Effector memory CD4-positive, alpha-beta T cell (primary cell): ENCODE results near the gene PLXND1.

Source experiments
- DNase-seq, 3 donors: peaks; one replicate each; pipeline ENCODE4 v3.0.0-alpha.2; 2020
- H3K27ac ChIP-seq: 2 replicates; pipeline ENCODE4 v1.7.0; 2013; ENCODE audit warnings: mild to moderate bottlenecking, low read length, moderate library complexity; ENCODE audit not compliant: insufficient read depth, poor library complexity, severe bottlenecking
- H3K27me3 ChIP-seq: replicated peaks from 2 replicates; pipeline ENCODE4 v1.7.0; 2013; ENCODE audit warnings: mild to moderate bottlenecking, low read length; ENCODE audit not compliant: insufficient read depth, control insufficient read depth, poor library complexity, severe bottlenecking
- H3K36me3 ChIP-seq: 2 replicates; pipeline ENCODE4 v1.7.0; 2013; ENCODE audit warnings: mild to moderate bottlenecking, low read length, moderate library complexity; ENCODE audit not compliant: control insufficient read depth, insufficient read depth
- H3K4me1 ChIP-seq: 2 replicates; pipeline ENCODE4 v1.7.0; 2013; ENCODE audit warnings: low read length, mild to moderate bottlenecking; ENCODE audit not compliant: control insufficient read depth, insufficient read depth, poor library complexity, severe bottlenecking
- H3K4me3 ChIP-seq: 2 replicates; pipeline ENCODE4 v1.7.0; 2013; ENCODE audit warnings: low read length, low read depth, mild to moderate bottlenecking; ENCODE audit not compliant: insufficient read depth, poor library complexity, severe bottlenecking
- H3K9me3 ChIP-seq: 2 replicates; pipeline ENCODE4 v1.7.0; 2013; ENCODE audit warnings: mild to moderate bottlenecking, low read length, moderate library complexity; ENCODE audit not compliant: control insufficient read depth

PLXND1 gene

GRCh38 chr3:129532261-129532660 is 74.2 kb downstream of the PLXND1 start:
- Histone ChIP-seq H3K9me3 (no peaks in the 10 kb centered on the region), H3K27ac (no peak overlapping the region), H3K4me3 (no peak overlapping the region), H3K4me1 (no peaks in the 10 kb centered on the region), H3K27me3 (no peaks in the 10 kb centered on the region), H3K36me3 (no peaks in the 10 kb centered on the region)
- DNase-seq: no peak

- Histone ChIP-seq H3K4me1 (no peaks in the 10 kb centered on the region), H3K27me3 (no peaks in the 10 kb centered on the region), H3K27ac (no peak overlapping the region), H3K4me3 (no peak overlapping the region), H3K36me3 (no peaks in the 10 kb centered on the region), H3K9me3 (no peaks in the 10 kb centered on the region)
- DNase-seq: no peak
Observed at GRCh38 chr3:129531699-129532098, 74.8 kb downstream of the PLXND1 start.

GRCh38 chr3:129530821-129531220 is 75.7 kb downstream of the PLXND1 start:
- Histone ChIP-seq H3K36me3 (no peaks in the 10 kb centered on the region), H3K27me3 (no peaks in the 10 kb centered on the region), H3K27ac (no peak overlapping the region), H3K4me3 (no peak overlapping the region), H3K4me1 (no peaks in the 10 kb centered on the region), H3K9me3 (no peaks in the 10 kb centered on the region)
- no peak for DNase-seq

DNA sequence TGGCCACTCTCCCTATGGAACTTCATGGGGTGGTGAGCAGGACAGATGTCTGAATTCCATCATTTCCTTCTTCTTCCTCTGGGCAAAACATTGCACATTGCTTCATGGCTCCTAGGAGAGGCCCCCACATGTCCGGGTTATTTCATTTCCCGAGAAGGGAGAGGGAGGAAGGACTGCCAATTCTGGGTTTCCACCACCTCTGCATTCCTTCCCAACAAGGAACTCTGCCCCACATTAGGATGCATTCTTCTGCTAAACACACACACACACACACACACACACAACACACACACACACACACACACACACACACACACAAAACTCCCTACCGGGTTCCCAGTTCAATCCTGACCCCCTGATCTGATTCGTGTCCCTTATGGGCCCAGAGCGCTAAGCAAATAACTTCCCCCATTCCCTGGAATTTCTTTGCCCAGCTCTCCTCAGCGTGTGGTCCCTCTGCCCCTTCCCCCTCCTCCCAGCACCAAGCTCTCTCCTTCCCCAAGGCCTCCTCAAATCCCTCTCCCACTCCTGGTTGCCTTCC is 76.2 kb downstream of the PLXND1 start:
- Histone ChIP-seq H3K36me3 (no peaks in the 10 kb centered on the region), H3K27me3 (no peaks in the 10 kb centered on the region), H3K4me1 (no peaks in the 10 kb centered on the region), H3K27ac (no peak overlapping the region), H3K9me3 (no peaks in the 10 kb centered on the region), H3K4me3 (no peak overlapping the region)
- DNase-seq: no peak

- Histone ChIP-seq H3K4me1 (no peaks in the 10 kb centered on the region), H3K9me3 (no peaks in the 10 kb centered on the region), H3K27me3 (no peaks in the 10 kb centered on the region), H3K36me3 (no peaks in the 10 kb centered on the region), H3K27ac (no peak overlapping the region), H3K4me3 (no peak overlapping the region)
- no peak for DNase-seq
Observed at GRCh38 chr3:129529436-129530210, 76.9 kb downstream of the PLXND1 start.

- no peaks in the 10 kb centered on the region for H3K27me3 ChIP-seq
- DNase-seq: no peak
- H3K4me3 ChIP-seq: no peak within 1 kb of the TSS
- H3K27ac ChIP-seq: no peak within 1 kb of the TSS
- no peaks in the 10 kb centered on the region for H3K36me3 ChIP-seq
- H3K9me3 ChIP-seq: no peaks in the 10 kb centered on the region
- H3K4me1 ChIP-seq: no peaks in the 10 kb centered on the region
Observed at GRCh38 chr3:129528589-129529100, 77.8 kb downstream of the PLXND1 start, which contains the start of gene RHO. Gene RHO, plus strand, starts transcription at chr3:129528639. Its CDS starts 95 bp downstream, at chr3:129528734.

DNA sequence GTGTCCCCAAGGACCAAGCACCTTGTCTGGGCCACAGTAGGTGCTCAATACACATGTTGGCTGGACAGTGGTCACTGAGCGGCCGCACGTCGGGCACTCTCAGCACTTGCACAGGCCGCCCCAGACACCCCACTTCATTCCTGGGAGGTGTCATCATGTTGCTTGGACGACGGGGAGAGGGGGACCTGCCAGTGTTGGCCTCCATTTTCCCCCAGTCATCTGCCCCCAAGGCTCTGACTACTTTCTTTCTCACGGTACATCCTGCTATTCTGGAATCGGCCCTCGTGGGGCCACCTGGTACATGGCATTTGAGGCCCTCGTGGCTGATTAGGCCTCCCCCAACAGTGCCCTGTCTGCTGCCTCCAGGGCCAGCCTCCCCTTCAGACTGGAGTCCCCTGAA is 79.2 kb downstream of the PLXND1 start:
- no peaks in the 10 kb centered on the region for H3K9me3 ChIP-seq

DNA sequence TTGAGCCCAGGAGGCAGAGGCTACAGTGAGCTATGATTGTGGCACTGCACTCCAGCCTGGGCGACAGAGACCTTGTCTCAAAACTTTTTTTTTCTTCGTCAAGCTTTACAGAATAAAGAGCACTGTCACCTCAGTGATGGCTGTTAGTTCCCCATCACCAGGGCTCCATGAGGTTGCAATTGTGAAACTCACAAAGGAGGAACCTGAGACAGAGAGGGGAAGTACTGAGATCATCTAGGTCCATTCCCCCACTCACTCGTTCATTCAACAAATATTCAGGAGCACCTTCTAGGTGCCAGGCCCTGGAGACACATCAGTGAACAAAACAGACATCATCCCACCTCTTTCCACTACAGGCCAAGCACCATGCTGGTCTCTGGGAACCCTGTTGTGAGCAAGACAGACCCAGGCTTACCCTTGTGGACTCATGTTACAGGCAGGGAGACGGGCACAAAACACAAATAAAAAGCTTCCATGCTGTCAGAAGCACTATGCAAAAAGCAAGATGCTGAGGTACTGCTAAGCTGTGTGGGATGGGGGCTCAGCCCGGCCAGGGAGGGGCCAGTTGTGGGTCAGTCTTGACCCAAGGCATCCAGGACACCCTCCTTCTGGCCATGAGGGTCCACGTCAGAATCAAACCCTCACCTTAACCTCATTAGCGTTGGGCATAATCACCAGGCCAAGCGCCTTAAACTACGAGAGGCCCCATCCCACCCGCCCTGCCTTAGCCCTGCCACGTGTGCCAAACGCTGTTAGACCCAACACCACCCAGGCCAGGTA is 80.2 kb downstream of the PLXND1 start:
- H3K9me3 ChIP-seq: no peaks in the 10 kb centered on the region
- no peaks in the 10 kb centered on the region for H3K27me3 ChIP-seq
- no peak overlapping the region for H3K4me3 ChIP-seq
- no peak overlapping the region for H3K27ac ChIP-seq
- H3K36me3 ChIP-seq: no peaks in the 10 kb centered on the region
- no peak for DNase-seq
- no peaks in the 10 kb centered on the region for H3K4me1 ChIP-seq

More for the DNA sequence above, 79.2 kb downstream of the PLXND1 start:
- no peaks in the 10 kb centered on the region for H3K4me1 ChIP-seq
- H3K36me3 ChIP-seq: no peaks in the 10 kb centered on the region
- H3K4me3 ChIP-seq: no peak overlapping the region
- no peak for DNase-seq
- no peaks in the 10 kb centered on the region for H3K27me3 ChIP-seq
- no peak overlapping the region for H3K27ac ChIP-seq

DNA sequence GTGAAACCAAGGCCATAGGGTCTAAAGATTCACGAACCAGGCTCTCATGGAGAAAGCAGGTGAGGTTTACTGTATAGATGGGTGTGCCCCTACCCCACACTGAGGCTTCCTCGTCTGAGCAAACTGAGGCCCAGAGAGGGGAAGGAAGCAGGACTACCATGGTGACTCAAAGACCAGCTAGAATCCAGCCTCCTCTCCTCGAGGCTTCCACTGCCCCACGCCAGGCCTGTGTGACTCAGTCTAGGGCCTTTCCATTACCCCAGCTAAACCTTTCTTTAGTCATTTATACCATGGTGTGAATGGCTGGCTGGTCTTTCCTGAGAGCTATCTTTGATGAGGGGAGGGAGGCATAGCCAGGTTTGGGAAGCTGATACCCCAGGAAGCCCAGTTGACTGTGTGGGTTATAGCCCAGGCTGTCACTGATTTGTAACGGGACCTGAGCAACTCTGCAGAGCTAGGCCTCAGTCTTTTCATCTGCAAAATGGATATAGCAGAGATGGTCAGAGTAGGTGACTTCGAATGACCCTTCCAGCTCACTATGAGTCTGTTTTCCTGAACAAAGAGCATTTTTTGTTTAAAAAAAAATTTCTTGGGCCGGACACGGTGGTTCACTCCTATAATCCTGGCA is 81.0 kb downstream of the PLXND1 start:
- DNase-seq: no peak
- H3K27ac ChIP-seq: no peak overlapping the region
- H3K36me3 ChIP-seq: no peaks in the 10 kb centered on the region
- no peaks in the 10 kb centered on the region for H3K9me3 ChIP-seq
- H3K4me1 ChIP-seq: no peaks in the 10 kb centered on the region
- no peaks in the 10 kb centered on the region for H3K27me3 ChIP-seq
- no peak overlapping the region for H3K4me3 ChIP-seq
